GM12878 (cell line): ENCODE results near the gene UST. TPM values are rescaled to one million over a fixed set of nuclear protein-coding genes. Genes with fewer than 3 reads are reported as not detected.

Source experiments
- ATAC-seq: fragments of 200-7000 bp; cut with Tn5 transposase; 3 replicates; pipeline ENCODE4 v1.9.1; 2020; ENCODE audit warnings: mild to moderate bottlenecking, moderate library complexity
- BruUV-seq: library from RNA; stranded (reverse); fragments of 400-500 nt; replicated peaks from 2 replicates; lab custom pipeline; 2021; lab: Mats Ljungman, UMichigan
- CTCF ChIA-PET: fragments of 300-600 bp; sonication (Branson Sonifier 250); formaldehyde crosslinking; extraction: SDS; loops from one replicate; lab custom pipeline; 2021; ENCODE audit warnings: inconsistent platforms; lab: Yijun Ruan, JAX
- POLR2A ChIA-PET: fragments of 350-600 bp; formaldehyde crosslinking; extraction: SDS; loops from one replicate; lab custom pipeline; 2021; ENCODE audit warnings: inconsistent platforms; lab: Charles Lee
- RAD21 ChIA-PET: fragments of 300-600 bp; sonication (Branson Sonifier 250); formaldehyde crosslinking; loops from one replicate; lab custom pipeline; 2023; ENCODE audit warnings: antibody characterized with exemption; ENCODE audit not compliant: unreplicated experiment; lab: Charles Lee
- SMC1A ChIA-PET: fragments of 300-600 bp; sonication (Branson Sonifier 250); formaldehyde crosslinking; loops from one replicate; lab custom pipeline; 2023; ENCODE audit not compliant: unreplicated experiment, uncharacterized antibody; lab: Charles Lee
- DNase-seq: peaks from one replicate; pipeline ENCODE4 v3.0.0-alpha.2; 2011; ENCODE audit warnings: low read depth, low spot score
- FAIRE-seq: peaks from 3 replicates; lab custom pipeline; 2011; peaks lifted over from hg19 to GRCh38; lab: Jason Lieb, UNC
- H2AFZ ChIP-seq: 2 replicates; pipeline ENCODE4 v1.6.0; 2011; ENCODE audit warnings: low read depth, low read length, control low read depth; ENCODE audit not compliant: control insufficient read depth
- H3K27ac ChIP-seq: 2 replicates; pipeline ENCODE4 v1.5.1; 2011; ENCODE audit warnings: control low read depth; ENCODE audit not compliant: control insufficient read depth, insufficient read depth
- H3K27me3 ChIP-seq, 2 experiments: replicated peaks in 1 of 2; 2 replicates each; pipeline versions ENCODE4 v1.6.0 to v1.6.1; 2011; ENCODE audit warnings: low read length in 1 of 2; ENCODE audit not compliant: control insufficient read depth in 2 of 2, insufficient read depth in 2 of 2
- H3K36me3 ChIP-seq, 2 experiments: 2 replicates each; pipeline ENCODE4 v1.5.1; 2011; ENCODE audit warnings: low read length in 1 of 2; ENCODE audit not compliant: control insufficient read depth in 2 of 2, insufficient read depth in 2 of 2
- H3K4me1 ChIP-seq: 2 replicates; pipeline ENCODE4 v1.6.1; 2011; ENCODE audit warnings: mild to moderate bottlenecking, low read length, moderate library complexity, mixed read lengths; ENCODE audit not compliant: control insufficient read depth, insufficient read depth
- H3K4me2 ChIP-seq: 2 replicates; pipeline ENCODE4 v1.6.0; 2011; ENCODE audit warnings: control low read depth; ENCODE audit not compliant: control insufficient read depth, insufficient read depth
- H3K4me3 ChIP-seq: fragments of 200-600 bp; sonication (generic); 2 replicates; pipeline ENCODE4 v1.5.1; 2016
- H3K79me2 ChIP-seq: 2 replicates; pipeline ENCODE4 v1.6.0; 2011; ENCODE audit warnings: low read length; ENCODE audit not compliant: control insufficient read depth, insufficient read depth
- H3K9ac ChIP-seq: 2 replicates; pipeline ENCODE4 v1.8.0; 2011; ENCODE audit warnings: low read length, control low read depth, mixed read lengths; ENCODE audit not compliant: control insufficient read depth, insufficient read depth
- H3K9me3 ChIP-seq: replicated peaks from 3 replicates; pipeline ENCODE4 v1.5.1; 2011; ENCODE audit warnings: mild to moderate bottlenecking, low read length; ENCODE audit not compliant: control insufficient read depth, insufficient read depth
- H4K20me1 ChIP-seq: 2 replicates; pipeline ENCODE4 v1.6.0; 2011; ENCODE audit not compliant: control insufficient read depth, insufficient read depth
- ATF3 ChIP-seq: IDR thresholded peaks from 2 replicates; pipeline ENCODE4 v1.6.1; 2011; ENCODE audit warnings: low read depth, mild to moderate bottlenecking, low read length, moderate library complexity, borderline replicate concordance; ENCODE audit errors: extremely low read depth
- CBFB ChIP-seq: IDR thresholded peaks from 2 replicates; pipeline ENCODE4 v1.6.1; 2016; ENCODE audit warnings: antibody characterized with exemption, low read depth
- EGR1 ChIP-seq, 2 experiments: IDR thresholded peaks; 1 replicate in 1 of 2; 2 replicates in 1 of 2; pipeline ENCODE4 v1.6.1; 2011 to 2012; ENCODE audit warnings: low read depth in 2 of 2, low read length in 2 of 2, borderline replicate concordance in 1 of 2, mild to moderate bottlenecking in 1 of 2, moderate library complexity in 1 of 2
- ETV6 ChIP-seq, 2 experiments: fragments of 450-650 bp in 1 of 2; IDR thresholded peaks in 1 of 2; conservative IDR thresholded peaks in 1 of 2; 2 replicates each; pipeline ENCODE4 v1.6.1; 2014; ENCODE audit warnings: antibody characterized with exemption in 1 of 2, borderline replicate concordance in 1 of 2, low read depth in 1 of 2, mild to moderate bottlenecking in 1 of 2, moderate library complexity in 1 of 2
- HDAC2 ChIP-seq: fragments of 200-600 bp; sonication (generic); IDR thresholded peaks from 2 replicates; pipeline ENCODE4 v1.6.1; 2017
- HDAC6 ChIP-seq: fragments of 200-600 bp; sonication (generic); IDR thresholded peaks from one replicate; pipeline ENCODE4 v1.8.0; 2017; ENCODE audit warnings: antibody characterized with exemption; ENCODE audit not compliant: unreplicated experiment
- IRF5 ChIP-seq: fragments of 450-650 bp; IDR thresholded peaks from 2 replicates; pipeline ENCODE4 v1.6.1; 2017; ENCODE audit warnings: borderline replicate concordance
- JUNB ChIP-seq: IDR thresholded peaks from 2 replicates; pipeline ENCODE4 v1.6.1; 2016; ENCODE audit warnings: antibody characterized with exemption, mild to moderate bottlenecking
- MYC ChIP-seq: IDR thresholded peaks from 2 replicates; pipeline ENCODE4 v1.6.1; 2011; ENCODE audit warnings: mild to moderate bottlenecking, low read length, moderate library complexity, inconsistent platforms; ENCODE audit not compliant: insufficient read depth, insufficient replicate concordance, insufficient read length, severe bottlenecking
- NKRF ChIP-seq: fragments of 450-650 bp; conservative IDR thresholded peaks from 2 replicates; pipeline ENCODE4 v1.6.1; 2017; ENCODE audit warnings: mild to moderate bottlenecking, moderate library complexity
- POU2F2 ChIP-seq: IDR thresholded peaks from 3 replicates; pipeline ENCODE4 v1.6.1; 2011; ENCODE audit warnings: low read depth, mild to moderate bottlenecking, low read length, borderline replicate concordance
- SIX5 ChIP-seq: IDR thresholded peaks from 2 replicates; pipeline ENCODE4 v1.6.1; 2011; ENCODE audit warnings: mild to moderate bottlenecking, low read depth, low read length, moderate library complexity; ENCODE audit not compliant: severe bottlenecking
- WRNIP1 ChIP-seq: IDR thresholded peaks from 2 replicates; pipeline ENCODE4 v1.6.1; 2011; ENCODE audit warnings: low read depth, low read length, improper control_type of control experiment, borderline replicate concordance
- ZNF274 ChIP-seq: IDR thresholded peaks from one replicate; pipeline ENCODE4 v1.8.0; 2011; ENCODE audit not compliant: insufficient read length, insufficient read depth
- in situ Hi-C: fragments of 300-500 bp; cut with MboI; formaldehyde crosslinking; loops from 9 replicates; pipeline ENCODE4 v1.14.3; 2018; ENCODE audit warnings: mixed read lengths
- intact Hi-C: fragments of 100-400 bp; cut with micrococcal nuclease; formaldehyde crosslinking; loops from one replicate; pipeline ENCODE4 v1.14.2; 2022; ENCODE audit not compliant: unreplicated experiment
- polyA plus RNA-seq, 11 experiments: library from polyadenylated mRNA; depleted of rRNA in 4 of 11; unstranded in 6 of 11; stranded (reverse) in 5 of 11; fragments of >200 nt; fragmentation: Nextera tagmentation in 4 of 11; fragmentation: Illumina TruSeq in 1 of 11; extraction: Ambion mirVana in 4 of 11; extraction: Trizol in 1 of 11; gene quantifications; 1 replicate in 1 of 11; 2 replicates in 10 of 11; pipeline versions ENCODE4 v1.2.1 to v1.2.3, GENCODE V29; 2011 to 2016; ENCODE audit warnings: inconsistent platforms in 2 of 11, missing spikeins in 2 of 11, low read depth in 1 of 11
- total RNA-seq, 4 experiments: library from RNA; depleted of rRNA in 3 of 4; stranded (reverse); fragments of >200 nt in 3 of 4; fragmentation: Illumina TruSeq in 1 of 4; extraction: Trizol in 1 of 4; gene quantifications; 2 replicates each; pipeline versions ENCODE4 v1.2.1 to v1.2.3, GENCODE V29; 2013 to 2021

The UST gene
- total and polyA plus RNA-seq, 10 of the 15 experiments (the other 5 are each of a cell fraction or from before 2014, with no cell fraction given) = 0.74 to 43.3 (median 2.2) TPM

GRCh38 chr6:148724428-148724827 lies 22.4 kb upstream of the UST start:
- ChIA-PET RAD21 (no interaction called here), SMC1A (interaction anchor here (0.7 kb wide), 1 partner anchor 1658 kb away, joined by 3 read pairs; no protein-coding TSS in a partner anchor), CTCF (no interaction called here), POLR2A (no interaction called here)
- H2AFZ ChIP-seq = no peak overlapping the region
- no peak for DNase-seq
- H3K27me3 ChIP-seq = peaks cover 2 to 5% of the 10 kb centered on the region in 2 experiments; a peak in 2 of 4 replicates
- H3K4me3 ChIP-seq = no peak overlapping the region
- ATAC-seq = no peak
- in situ Hi-C loops = no loop called here
- intact Hi-C loops = no loop called here
- peaks cover 1% of the 10 kb centered on the region; the same call in 2 of the 3 replicates for H3K9me3 ChIP-seq
- H3K4me2 ChIP-seq = no peak overlapping the region
- no peak overlapping the region for H3K9ac ChIP-seq
- no peaks in the 10 kb centered on the region for H3K4me1 ChIP-seq
- no peaks in the 10 kb centered on the region for H3K36me3 ChIP-seq
- no peaks in the 10 kb centered on the region for H3K79me2 ChIP-seq
- no TSS peak for BruUV-seq
- H3K27ac ChIP-seq = no peak overlapping the region
- no peaks in the 10 kb centered on the region for H4K20me1 ChIP-seq
- TF ChIP-seq WRNIP1 = no peak
- TF ChIP-seq NKRF = no peak
- no peak for TF ChIP-seq CBFB
- no peak for TF ChIP-seq JUNB
- no peak for TF ChIP-seq SIX5
- TF ChIP-seq ATF3 = no peak
- TF ChIP-seq HDAC2 = no peak
- no peak for TF ChIP-seq MYC
- TF ChIP-seq IRF5 = no peak
- TF ChIP-seq POU2F2 = no peak
- TF ChIP-seq EGR1 (IDR thresholded peaks at IDR 0.05; ENCODE audit: borderline replicate concordance in 1 of 2, low read depth in 2 of 2, low read length in 2 of 2) = no peak
- no peak for TF ChIP-seq ETV6 (conservative IDR thresholded peaks at IDR 0.05 in 1 of 2, IDR thresholded peaks at IDR 0.05 in 1 of 2; ENCODE audit: borderline replicate concordance in 1 of 2, low read depth in 1 of 2)
- no peak for TF ChIP-seq ZNF274
- TF ChIP-seq HDAC6 = no peak
- no peak for FAIRE-seq
